Nephron (organoid): ENCODE measurements around the gene ZNF536.

ENCODE experiments used
- H3K27ac Mint-ChIP-seq, 3 experiments: 2 replicates each; pipeline ENCODE4 v1.8.0; 2020; ENCODE audit warnings: mixed read lengths in 3 of 3, mild to moderate bottlenecking in 2 of 3, moderate library complexity in 1 of 3
- H3K27me3 Mint-ChIP-seq: 2 replicates; pipeline ENCODE4 v1.8.0; 2021; ENCODE audit warnings: low read depth, mild to moderate bottlenecking, moderate library complexity, mixed read lengths
- H3K36me3 Mint-ChIP-seq: 2 replicates; pipeline ENCODE4 v1.8.0; 2020; ENCODE audit warnings: low read depth, mixed read lengths
- H3K4me1 Mint-ChIP-seq: 2 replicates; pipeline ENCODE4 v1.8.0; 2020; ENCODE audit warnings: mixed read lengths
- H3K4me3 Mint-ChIP-seq, 3 experiments: 2 replicates each; pipeline ENCODE4 v1.8.0; 2020; ENCODE audit warnings: mild to moderate bottlenecking in 3 of 3, mixed read lengths in 3 of 3, moderate library complexity in 2 of 3
- H3K9me3 Mint-ChIP-seq: 2 replicates; pipeline ENCODE4 v1.8.0; 2020; ENCODE audit warnings: mixed read lengths
- CTCF ChIP-seq, 3 experiments: fragments of 200-600 bp; sonication (generic); IDR thresholded peaks; one replicate each; pipeline ENCODE4 v1.5.0; 2021; ENCODE audit warnings: antibody characterized with exemption in 3 of 3; ENCODE audit not compliant: unreplicated experiment in 3 of 3

The ZNF536 gene

GRCh38 chr19:30428092-30428680, 56.0 kb downstream of the ZNF536 start:
- Mint-ChIP-seq H3K4me1 (no peaks in the 10 kb centered on the region), H3K36me3 (no peaks in the 10 kb centered on the region), H3K27me3 (peaks cover 3% of the 10 kb centered on the region), H3K4me3 (no peak overlapping the region), H3K9me3 (no peaks in the 10 kb centered on the region), H3K27ac (no peak overlapping the region)
- no peak for TF ChIP-seq CTCF (IDR thresholded peaks at IDR 0.05; ENCODE audit: unreplicated experiment in 3 of 3)

GRCh38 chr19:30428844-30429243, 56.7 kb downstream of the ZNF536 start:
- Mint-ChIP-seq H3K4me3 (no peak overlapping the region), H3K9me3 (no peaks in the 10 kb centered on the region), H3K27ac (no peak overlapping the region), H3K4me1 (no peaks in the 10 kb centered on the region), H3K27me3 (peaks cover 3% of the 10 kb centered on the region), H3K36me3 (no peaks in the 10 kb centered on the region)
- TF ChIP-seq CTCF (IDR thresholded peaks at IDR 0.05; ENCODE audit: unreplicated experiment in 3 of 3): no peak

- Mint-ChIP-seq H3K4me3 (no peak overlapping the region), H3K27ac (no peak overlapping the region), H3K27me3 (peaks cover 3% of the 10 kb centered on the region), H3K36me3 (no peaks in the 10 kb centered on the region), H3K9me3 (no peaks in the 10 kb centered on the region), H3K4me1 (no peaks in the 10 kb centered on the region)
- TF ChIP-seq CTCF (IDR thresholded peaks at IDR 0.05; ENCODE audit: unreplicated experiment in 3 of 3): no peak
These were observed 58.1 kb downstream of the ZNF536 start for GRCh38 chr19:30430206-30430734.

GRCh38 chr19:30431591-30431990, 59.4 kb downstream of the ZNF536 start:
- Mint-ChIP-seq H3K9me3 (no peaks in the 10 kb centered on the region), H3K4me1 (peaks cover 5% of the 10 kb centered on the region), H3K36me3 (no peaks in the 10 kb centered on the region), H3K4me3 (no peak overlapping the region), H3K27me3 (peaks cover 3% of the 10 kb centered on the region), H3K27ac (no peak overlapping the region)
- TF ChIP-seq CTCF (IDR thresholded peaks at IDR 0.05; ENCODE audit: unreplicated experiment in 3 of 3): no peak

GRCh38 chr19:30434797-30435594, 62.8 kb downstream of the ZNF536 start:
- no peak overlapping the region for H3K27ac Mint-ChIP-seq
- no peaks in the 10 kb centered on the region for H3K27me3 Mint-ChIP-seq
- no peak for TF ChIP-seq CTCF (IDR thresholded peaks at IDR 0.05; ENCODE audit: unreplicated experiment in 3 of 3)
- H3K36me3 Mint-ChIP-seq: no peaks in the 10 kb centered on the region
- no peaks in the 10 kb centered on the region for H3K9me3 Mint-ChIP-seq
- H3K4me1 Mint-ChIP-seq: peaks cover 11% of the 10 kb centered on the region
- H3K4me3 Mint-ChIP-seq: no peak overlapping the region
